Measurements from ENCODE around the gene PCAT7. TPM values are rescaled to one million over a fixed set of nuclear protein-coding genes. Genes with fewer than 3 reads are reported as not detected.

Gene PCAT7
- total and polyA plus RNA-seq, 9 of the 15 experiments (the other 6 are each of a cell fraction or from before 2014, with no cell fraction given): 0.09 to 0.13 TPM; not detected in 7

DNA sequence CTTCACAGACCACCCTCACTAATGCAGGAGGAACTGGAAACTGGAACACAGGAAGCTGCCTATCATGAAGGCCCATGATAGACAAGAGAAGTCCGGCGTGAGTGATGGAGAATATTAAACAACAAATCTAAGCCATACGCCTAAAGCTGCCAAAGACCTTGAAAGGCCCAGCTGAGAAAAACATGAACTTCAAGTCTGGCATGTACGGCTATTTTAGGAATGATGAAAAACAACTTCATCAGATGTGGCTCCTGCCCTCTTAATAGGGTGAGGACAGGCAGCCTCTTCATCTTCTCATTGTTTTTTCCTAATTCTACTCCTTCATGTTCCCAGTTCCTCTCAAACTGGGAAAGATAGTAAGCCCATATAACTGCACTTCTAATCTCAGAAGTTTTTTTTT, 64.1 kb downstream of the PCAT7 start (continued):
- TF ChIP-seq IRF2 (CRISPR knock-in tag; IDR thresholded peaks at IDR 0.05): no peak
- no peak for TF ChIP-seq ZBTB8A (IDR thresholded peaks at IDR 0.05; ENCODE audit: partially characterized antibody)
- TF ChIP-seq MBD2 (IDR thresholded peaks at IDR 0.05; ENCODE audit: borderline replicate concordance, low read depth): no peak
- no peak for TF ChIP-seq ZNF217 (CRISPR knock-in tag; IDR thresholded peaks at IDR 0.05)
- no peak for TF ChIP-seq NFATC3 (IDR thresholded peaks at IDR 0.05)
- TF ChIP-seq MTA1 (IDR thresholded peaks at IDR 0.05; ENCODE audit: borderline replicate concordance): no peak
- TF ChIP-seq TCF3 (CRISPR knock-in tag; IDR thresholded peaks at IDR 0.05): no peak
- TF ChIP-seq TRIM28 (IDR thresholded peaks at IDR 0.05): no peak
- no peak for TF ChIP-seq ZSCAN32 (CRISPR knock-in tag; IDR thresholded peaks at IDR 0.05)

Small RNA genes lying within 50 kb of the gene (small RNA-seq; reads per million reads assigned to genes)
- gene RNU6-669P: not detected

Other genes with a start within 250 kb of the PCAT7 start
- not detected in 2 replicates for gene NUTM2F, start 226.4 kb upstream of the PCAT7 start, total RNA-seq (2014; rRNA removed)
- gene NUTM2F, start 226.4 kb upstream of the PCAT7 start, total RNA-seq (2014; rRNA removed; fragmentation: Illumina TruSeq; extraction: Trizol): not detected in 2 replicates
- not detected in 2 replicates for gene NUTM2F, start 226.4 kb upstream of the PCAT7 start, total RNA-seq (2015; rRNA removed; fragmentation: Illumina TruSeq; extraction: Trizol)
- gene NUTM2F, start 226.4 kb upstream of the PCAT7 start, total RNA-seq (2021): not detected in 2 replicates
- not detected in 2 replicates for gene NUTM2F, start 226.4 kb upstream of the PCAT7 start, polyA plus RNA-seq (2011; rRNA removed)
- gene NUTM2F, start 226.4 kb upstream of the PCAT7 start, polyA plus RNA-seq (2014; fragmentation: Illumina TruSeq; extraction: Trizol): not detected in 2 replicates
- gene NUTM2F, start 226.4 kb upstream of the PCAT7 start, polyA plus RNA-seq (2014; fragmentation: Nextera tagmentation; extraction: Ambion mirVana): not detected
- gene NUTM2F, start 226.4 kb upstream of the PCAT7 start, polyA plus RNA-seq (2014; rRNA removed): 0.04 TPM in 1 of 2 replicates, not detected in the other
- gene FBP2, start 38.7 kb downstream of the PCAT7 start, total RNA-seq (2014; rRNA removed): not detected in 2 replicates
- gene FBP2, start 38.7 kb downstream of the PCAT7 start, total RNA-seq (2014; rRNA removed; fragmentation: Illumina TruSeq; extraction: Trizol): not detected in 2 replicates
- gene FBP2, start 38.7 kb downstream of the PCAT7 start, total RNA-seq (2015; rRNA removed; fragmentation: Illumina TruSeq; extraction: Trizol): not detected in 2 replicates
- not detected in 2 replicates for gene FBP2, start 38.7 kb downstream of the PCAT7 start, total RNA-seq (2021)
- gene FBP2, start 38.7 kb downstream of the PCAT7 start, polyA plus RNA-seq (2011; rRNA removed): 0.06 TPM in 1 of 2 replicates, not detected in the other
- gene FBP2, start 38.7 kb downstream of the PCAT7 start, polyA plus RNA-seq (2014; fragmentation: Illumina TruSeq; extraction: Trizol): not detected in 2 replicates
- gene FBP2, start 38.7 kb downstream of the PCAT7 start, polyA plus RNA-seq (2014; fragmentation: Nextera tagmentation; extraction: Ambion mirVana): under 1 TPM in 1 of 2 experiments, not detected in 1; 0.06 TPM
- gene FBP2, start 38.7 kb downstream of the PCAT7 start, polyA plus RNA-seq (2014; rRNA removed): not detected in 2 replicates
- gene FBP1, start 84.4 kb downstream of the PCAT7 start, total RNA-seq (2014; rRNA removed): not detected in 2 replicates
- not detected in 2 replicates for gene FBP1, start 84.4 kb downstream of the PCAT7 start, total RNA-seq (2014; rRNA removed; fragmentation: Illumina TruSeq; extraction: Trizol)
- gene FBP1, start 84.4 kb downstream of the PCAT7 start, total RNA-seq (2015; rRNA removed; fragmentation: Illumina TruSeq; extraction: Trizol): not detected in 2 replicates
- gene FBP1, start 84.4 kb downstream of the PCAT7 start, total RNA-seq (2021): 0.24 and 0.58 TPM in 2 replicates
- not detected in 2 replicates for gene FBP1, start 84.4 kb downstream of the PCAT7 start, polyA plus RNA-seq (2011; rRNA removed)
- gene FBP1, start 84.4 kb downstream of the PCAT7 start, polyA plus RNA-seq (2014; fragmentation: Illumina TruSeq; extraction: Trizol): not detected in 2 replicates
- gene FBP1, start 84.4 kb downstream of the PCAT7 start, polyA plus RNA-seq (2014; fragmentation: Nextera tagmentation; extraction: Ambion mirVana): not detected
- gene FBP1, start 84.4 kb downstream of the PCAT7 start, polyA plus RNA-seq (2014; rRNA removed): not detected in 2 replicates
- 15.6 and 17.2 TPM in 2 replicates for gene AOPEP, start 171.6 kb downstream of the PCAT7 start, total RNA-seq (2014; rRNA removed)
- 14.1 and 14.4 TPM in 2 replicates for gene AOPEP, start 171.6 kb downstream of the PCAT7 start, total RNA-seq (2014; rRNA removed; fragmentation: Illumina TruSeq; extraction: Trizol)
- gene AOPEP, start 171.6 kb downstream of the PCAT7 start, total RNA-seq (2015; rRNA removed; fragmentation: Illumina TruSeq; extraction: Trizol): 11.1 and 11.8 TPM in 2 replicates
- 13.7 and 14.5 TPM in 2 replicates for gene AOPEP, start 171.6 kb downstream of the PCAT7 start, total RNA-seq (2021)
- 9.9 and 13.5 TPM in 2 replicates for gene AOPEP, start 171.6 kb downstream of the PCAT7 start, polyA plus RNA-seq (2011; rRNA removed)
- 9.0 and 9.1 TPM in 2 replicates for gene AOPEP, start 171.6 kb downstream of the PCAT7 start, polyA plus RNA-seq (2014; fragmentation: Illumina TruSeq; extraction: Trizol)
- 1 to 10 TPM; 4.5 to 5.4 TPM for gene AOPEP, start 171.6 kb downstream of the PCAT7 start, polyA plus RNA-seq (2014; fragmentation: Nextera tagmentation; extraction: Ambion mirVana)
- gene AOPEP, start 171.6 kb downstream of the PCAT7 start, polyA plus RNA-seq (2014; rRNA removed): 10.5 and 19.3 TPM in 2 replicates

Measured in K562 (cell line).